ENCODE data around the gene MT1A. TPM values are rescaled to one million over a fixed set of nuclear protein-coding genes. Genes with fewer than 3 reads are reported as not detected.

The MT1A gene
- total and polyA plus RNA-seq, 3 donors from 2014 or later: 10.6 TPM; not detected in 2

- peak within 1 kb of the TSS; percentile 48 to 61 for H3K4me3 ChIP-seq
- DNase-seq: peak; percentile 93
- H3K9me3 ChIP-seq: no peaks in the 10 kb centered on the region
- TF ChIP-seq POLR2A (IDR thresholded peaks at IDR 0.05) (peak; percentile 78), CTCF (IDR thresholded peaks at IDR 0.05) (peak in 1 of 3 experiments; percentile 4)
- H3K4me1 ChIP-seq: peaks cover 16% of the 10 kb centered on the region
- no peaks in the 10 kb centered on the region for H3K27me3 ChIP-seq
- intact Hi-C loops (cut with DNase I; ENCODE audit: low total_unique reads): no loop called here
- H3K27ac ChIP-seq: peak within 1 kb of the TSS; percentile 26 to 76
- WGBS, 2 donors: 0 to 1% methylated on average over 31 to 49 of the region's 49 CpGs
- no peaks in the 10 kb centered on the region for H3K36me3 ChIP-seq (ENCODE audit: low read depth, missing control alignments)
Measured at GRCh38 chr16:56681939-56682702, 43.7 kb downstream of the MT1A start, which contains the start of gene MT1X. TSS of gene MT1X (plus strand) at chr16:56682470. CDS start at chr16:56682541, 71 bp downstream.

DNA sequence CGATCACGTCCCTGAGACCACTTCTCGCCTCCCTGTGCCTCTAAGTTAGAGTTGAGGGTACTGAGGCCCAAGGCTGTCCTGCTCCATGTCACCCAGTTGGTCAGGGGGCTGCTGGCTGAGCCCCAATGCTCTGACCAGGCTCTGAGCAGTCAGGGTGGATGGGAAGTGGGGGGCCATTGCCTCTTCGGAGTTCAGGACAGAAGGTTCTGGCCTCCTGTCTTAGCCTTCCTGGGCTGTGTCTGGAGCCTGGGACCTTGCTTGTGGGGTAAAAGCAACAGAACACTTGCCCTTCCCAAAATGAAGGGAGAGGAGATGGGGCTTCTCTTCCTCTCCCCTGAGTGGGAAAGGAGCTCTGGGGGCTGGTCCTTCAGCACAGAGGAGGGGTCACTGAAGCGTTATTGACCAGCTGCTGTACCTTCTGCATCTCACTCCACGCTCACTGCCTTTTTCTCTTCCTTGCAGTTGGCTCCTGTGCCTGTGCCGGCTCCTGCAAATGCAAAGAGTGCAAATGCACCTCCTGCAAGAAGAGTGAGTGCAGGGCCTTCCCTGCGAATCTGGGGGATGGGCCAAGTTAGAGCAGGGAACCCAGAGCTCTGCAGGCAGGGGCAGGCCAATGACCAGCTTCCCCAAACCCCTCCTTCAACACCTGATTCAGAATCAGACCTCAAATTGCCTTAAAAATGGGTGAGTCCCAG is 44.4 kb downstream of the MT1A start:
- Histone ChIP-seq H3K4me3 (peak overlapping the region; percentile 48 to 61), H3K9me3 (no peaks in the 10 kb centered on the region), H3K27ac (peak overlapping the region; percentile 26 to 76), H3K36me3 (ENCODE audit: low read depth, missing control alignments) (no peaks in the 10 kb centered on the region), H3K27me3 (no peaks in the 10 kb centered on the region), H3K4me1 (peaks cover 16% of the 10 kb centered on the region)
- WGBS, 2 donors: 26 to 33% methylated on average over 7 to 8 of the region's 8 CpGs
- no peak for DNase-seq
- no peak for TF ChIP-seq CTCF (IDR thresholded peaks at IDR 0.05)
- intact Hi-C loops (cut with DNase I; ENCODE audit: low total_unique reads): no loop called here

DNA sequence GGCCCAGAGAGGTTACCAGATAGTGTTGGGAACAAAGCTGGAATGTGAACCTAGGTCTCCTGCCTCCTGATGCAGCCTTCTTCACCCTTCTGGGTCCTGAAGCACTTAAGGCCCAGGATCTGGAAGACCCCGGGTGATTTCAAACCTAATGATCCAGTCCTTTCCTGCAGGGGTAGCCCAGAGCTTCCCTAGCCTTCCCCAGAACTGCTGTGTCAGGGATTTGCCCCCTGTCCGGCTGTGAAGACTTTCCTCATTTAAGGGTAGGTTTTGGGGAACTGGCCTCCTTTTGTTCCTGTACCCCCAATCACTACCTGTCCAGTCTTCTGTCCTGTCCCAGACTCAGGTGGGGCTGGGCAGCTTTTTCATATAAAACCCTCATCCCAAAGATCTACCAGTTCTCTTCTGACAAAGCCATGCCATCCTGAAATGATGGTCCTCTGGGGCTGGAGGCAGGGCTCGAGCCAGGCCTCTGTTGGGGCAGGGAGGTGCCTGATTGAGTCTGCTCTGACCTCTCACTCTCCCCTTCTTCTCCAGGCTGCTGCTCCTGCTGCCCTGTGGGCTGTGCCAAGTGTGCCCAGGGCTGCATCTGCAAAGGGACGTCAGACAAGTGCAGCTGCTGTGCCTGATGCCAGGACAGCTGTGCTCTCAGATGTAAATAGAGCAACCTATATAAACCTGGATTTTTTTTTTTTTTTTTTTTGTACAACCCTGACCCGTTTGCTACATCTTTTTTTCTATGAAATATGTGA is 45.1 kb downstream of the MT1A start:
- 77 to 86% methylated on average over 5 of the region's 5 CpGs for WGBS, 2 donors

More for the DNA sequence above, 45.1 kb downstream of the MT1A start:
- no peak for DNase-seq
- intact Hi-C loops (cut with DNase I; ENCODE audit: low total_unique reads): no loop called here
- H3K36me3 ChIP-seq (ENCODE audit: low read depth, missing control alignments): no peaks in the 10 kb centered on the region
- H3K9me3 ChIP-seq: no peaks in the 10 kb centered on the region
- peaks cover 16% of the 10 kb centered on the region for H3K4me1 ChIP-seq
- H3K27ac ChIP-seq: no peak overlapping the region
- no peaks in the 10 kb centered on the region for H3K27me3 ChIP-seq
- no peak for TF ChIP-seq POLR2A (IDR thresholded peaks at IDR 0.05)
- no peak for TF ChIP-seq CTCF (IDR thresholded peaks at IDR 0.05)
- peak overlapping the region; percentile 48 to 61 for H3K4me3 ChIP-seq
